ENCODE results near the gene RADIL. TPM values are rescaled to one million over a fixed set of nuclear protein-coding genes. Genes with fewer than 3 reads are reported as not detected.

RADIL gene
- total RNA-seq, 1 donor from 2014 or later: 0.86 TPM

GRCh38 chr7:4916113-4916512, 32.6 kb upstream of the RADIL start:
- no peaks in the 10 kb centered on the region for H3K4me1 ChIP-seq (ENCODE audit: insufficient read depth, low read length)
- Mint-ChIP-seq H3K36me3 (ENCODE audit: low read depth, unreplicated experiment) (no peaks in the 10 kb centered on the region), H3K4me3 (ENCODE audit: unreplicated experiment) (no peak overlapping the region), H3K4me1 (ENCODE audit: low read depth, unreplicated experiment) (no peaks in the 10 kb centered on the region), H3K27ac (ENCODE audit: unreplicated experiment) (no peak overlapping the region), H3K9me3 (ENCODE audit: unreplicated experiment) (peaks cover 3% of the 10 kb centered on the region), H3K27me3 (ENCODE audit: low read depth, unreplicated experiment) (peaks cover 6% of the 10 kb centered on the region)
- no peak for FAIRE-seq
- H3K79me2 ChIP-seq (ENCODE audit: insufficient read depth, low read length): no peaks in the 10 kb centered on the region
- DNase-seq (ENCODE audit: low read depth): no peak
- no peak overlapping the region for H3K27ac ChIP-seq (ENCODE audit: low read depth, low read length)
- no peak overlapping the region for H3K4me2 ChIP-seq (ENCODE audit: low read length)
- no peak overlapping the region for H2AFZ ChIP-seq (ENCODE audit: low read depth, low read length)
- no peaks in the 10 kb centered on the region for H3K27me3 ChIP-seq (ENCODE audit: insufficient read depth, low read length)
- H3K9me3 ChIP-seq (ENCODE audit: insufficient read depth, low read depth, low read length): no peaks in the 10 kb centered on the region
- no peaks in the 10 kb centered on the region for H4K20me1 ChIP-seq (ENCODE audit: insufficient read depth, low read length)
- H3K4me3 ChIP-seq (ENCODE audit: insufficient read depth, low read depth, low read length): no peak overlapping the region
- H3K9ac ChIP-seq (ENCODE audit: low read length): no peak overlapping the region
- TF ChIP-seq EZH2 (IDR thresholded peaks at IDR 0.05; ENCODE audit: insufficient read depth, low read length): no peak
- no peak for TF ChIP-seq CTCF (IDR thresholded peaks at IDR 0.05; ENCODE audit: insufficient read depth, low read depth, low read length)
- no peaks in the 10 kb centered on the region for H3K36me3 ChIP-seq (ENCODE audit: insufficient read depth, low read length)

DNA sequence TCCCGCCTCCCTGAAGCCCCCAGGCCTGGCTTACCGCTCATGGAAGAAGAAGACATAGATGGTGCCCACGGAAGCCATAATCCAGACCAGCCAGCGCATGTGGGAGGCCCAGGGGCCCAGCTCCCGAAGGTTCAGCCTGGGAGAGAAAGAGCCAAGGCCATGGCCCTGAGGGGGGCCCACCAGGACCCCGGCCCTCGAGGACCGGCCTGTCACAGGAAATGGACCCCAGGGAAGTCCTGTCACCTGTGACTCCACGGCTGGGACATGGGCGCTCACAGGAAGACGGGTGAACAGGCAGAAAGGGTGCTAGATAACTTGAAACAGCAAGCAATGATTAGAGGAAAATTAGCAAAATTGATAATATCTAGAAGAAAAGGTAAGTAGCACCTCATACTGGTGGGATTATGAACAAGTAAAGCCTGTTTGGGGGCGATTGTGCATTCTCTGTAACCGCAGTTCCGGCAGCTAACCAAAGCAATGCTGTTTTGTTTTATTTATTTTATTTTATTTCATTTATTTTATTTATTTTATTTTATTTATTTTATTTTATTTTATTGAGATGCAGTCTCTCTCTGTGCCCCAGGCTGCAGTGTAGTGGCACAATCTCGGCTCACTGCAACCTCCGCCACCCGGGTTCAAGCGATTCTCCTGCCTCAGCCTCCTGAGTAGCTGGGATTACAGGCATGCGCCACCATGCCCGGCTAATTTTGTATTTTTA, 27.8 kb upstream of the RADIL start:
- Mint-ChIP-seq H3K4me3 (ENCODE audit: unreplicated experiment) (no peak overlapping the region), H3K4me1 (ENCODE audit: low read depth, unreplicated experiment) (no peaks in the 10 kb centered on the region), H3K27me3 (ENCODE audit: low read depth, unreplicated experiment) (peaks cover 16% of the 10 kb centered on the region), H3K36me3 (ENCODE audit: low read depth, unreplicated experiment) (no peaks in the 10 kb centered on the region), H3K27ac (ENCODE audit: unreplicated experiment) (no peak overlapping the region), H3K9me3 (ENCODE audit: unreplicated experiment) (no peaks in the 10 kb centered on the region)
- Histone ChIP-seq H3K36me3 (ENCODE audit: insufficient read depth, low read length) (no peaks in the 10 kb centered on the region), H3K27ac (ENCODE audit: low read depth, low read length) (no peak overlapping the region), H3K4me1 (ENCODE audit: insufficient read depth, low read length) (no peaks in the 10 kb centered on the region), H3K79me2 (ENCODE audit: insufficient read depth, low read length) (no peaks in the 10 kb centered on the region), H2AFZ (ENCODE audit: low read depth, low read length) (no peak overlapping the region), H3K9me3 (ENCODE audit: insufficient read depth, low read depth, low read length) (no peaks in the 10 kb centered on the region), H3K4me2 (ENCODE audit: low read length) (no peak overlapping the region), H3K9ac (ENCODE audit: low read length) (no peak overlapping the region), H3K4me3 (ENCODE audit: insufficient read depth, low read depth, low read length) (no peak overlapping the region), H4K20me1 (ENCODE audit: insufficient read depth, low read length) (no peaks in the 10 kb centered on the region), H3K27me3 (ENCODE audit: insufficient read depth, low read length) (no peaks in the 10 kb centered on the region)
- FAIRE-seq (no peak), DNase-seq (ENCODE audit: low read depth) (no peak)
- no peak for TF ChIP-seq EZH2 (IDR thresholded peaks at IDR 0.05; ENCODE audit: insufficient read depth, low read length)
- no peak for TF ChIP-seq CTCF (IDR thresholded peaks at IDR 0.05; ENCODE audit: insufficient read depth, low read depth, low read length)

DNA sequence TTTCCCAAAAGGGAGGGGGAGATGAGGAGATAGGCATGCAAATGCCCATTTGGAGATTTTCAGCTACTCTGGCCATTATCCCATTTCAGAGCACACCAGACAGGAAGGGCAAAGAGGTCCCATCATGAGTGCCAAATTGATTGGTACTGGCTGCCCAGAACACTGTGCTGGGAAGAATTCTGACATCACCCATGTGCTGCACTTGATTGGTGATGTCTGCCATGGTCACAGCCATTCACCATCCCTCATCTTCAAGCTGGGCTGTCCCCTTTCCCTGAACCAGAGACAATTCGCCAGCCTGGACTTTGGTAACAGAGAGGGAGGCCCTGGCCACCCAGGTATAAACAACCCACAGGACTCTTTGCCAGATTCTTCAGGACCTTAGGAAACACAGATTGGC, 23.2 kb upstream of the RADIL start:
- Histone ChIP-seq H3K9ac (ENCODE audit: low read length) (no peak overlapping the region), H3K36me3 (ENCODE audit: insufficient read depth, low read length) (no peaks in the 10 kb centered on the region), H3K4me2 (ENCODE audit: low read length) (no peak overlapping the region), H2AFZ (ENCODE audit: low read depth, low read length) (no peak overlapping the region), H3K9me3 (ENCODE audit: insufficient read depth, low read depth, low read length) (no peaks in the 10 kb centered on the region), H3K79me2 (ENCODE audit: insufficient read depth, low read length) (no peaks in the 10 kb centered on the region), H4K20me1 (ENCODE audit: insufficient read depth, low read length) (no peaks in the 10 kb centered on the region), H3K4me3 (ENCODE audit: insufficient read depth, low read depth, low read length) (no peak overlapping the region), H3K27me3 (ENCODE audit: insufficient read depth, low read length) (no peaks in the 10 kb centered on the region), H3K27ac (ENCODE audit: low read depth, low read length) (no peak overlapping the region), H3K4me1 (ENCODE audit: insufficient read depth, low read length) (no peaks in the 10 kb centered on the region)
- no peak overlapping the region for H3K4me3 Mint-ChIP-seq (ENCODE audit: unreplicated experiment)
- FAIRE-seq (no peak), DNase-seq (ENCODE audit: low read depth) (no peak)
- no peaks in the 10 kb centered on the region for H3K36me3 Mint-ChIP-seq (ENCODE audit: low read depth, unreplicated experiment)
- TF ChIP-seq EZH2 (IDR thresholded peaks at IDR 0.05; ENCODE audit: insufficient read depth, low read length) (no peak), CTCF (IDR thresholded peaks at IDR 0.05; ENCODE audit: insufficient read depth, low read depth, low read length) (no peak)
- H3K9me3 Mint-ChIP-seq (ENCODE audit: unreplicated experiment): peaks cover 2% of the 10 kb centered on the region
- no peak overlapping the region for H3K27ac Mint-ChIP-seq (ENCODE audit: unreplicated experiment)
- H3K27me3 Mint-ChIP-seq (ENCODE audit: low read depth, unreplicated experiment): peaks cover 51% of the 10 kb centered on the region
- H3K4me1 Mint-ChIP-seq (ENCODE audit: low read depth, unreplicated experiment): no peaks in the 10 kb centered on the region
